Measurements from ENCODE around the gene DOCK4. TPM values are rescaled to one million over a fixed set of nuclear protein-coding genes. Genes with fewer than 3 reads are reported as not detected.

The DOCK4 gene
- total RNA-seq, 1 donor from 2014 or later, result 162 TPM

DNA sequence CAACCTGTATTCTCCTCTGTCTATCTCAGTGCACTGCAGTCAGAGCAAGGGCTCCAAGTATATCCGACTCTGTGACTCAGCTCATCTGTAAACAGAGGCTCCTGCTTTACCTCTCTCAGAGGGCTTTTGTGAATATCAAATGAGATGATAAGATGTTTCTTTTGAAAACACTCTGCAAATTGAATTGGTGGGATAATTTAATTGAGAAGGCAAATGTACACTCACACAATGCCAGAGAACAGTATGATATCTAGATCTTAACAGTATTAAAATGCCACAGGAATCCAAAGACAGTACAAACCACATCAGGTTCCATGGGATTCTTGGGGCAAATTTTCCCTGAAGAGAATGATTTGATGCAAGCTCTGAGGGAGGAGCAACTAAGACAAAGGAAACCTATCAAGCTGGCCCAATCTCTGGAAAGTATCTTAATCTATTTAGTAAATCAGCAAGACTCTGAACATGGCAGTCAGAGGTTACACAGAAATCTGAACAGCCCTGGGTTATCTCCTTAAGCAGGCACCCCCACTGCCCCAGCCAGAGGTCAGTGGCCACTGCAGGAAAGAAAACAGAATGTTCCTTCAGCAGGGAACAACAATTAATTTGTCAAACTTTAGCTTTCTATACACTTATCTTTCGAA is 45.9 kb downstream of the DOCK4 start:
- DNase-seq, result peak; percentile 71

GRCh38 chr7:112159351-112159750 is 46.8 kb downstream of the DOCK4 start:
- DNase-seq, result no peak

DNA sequence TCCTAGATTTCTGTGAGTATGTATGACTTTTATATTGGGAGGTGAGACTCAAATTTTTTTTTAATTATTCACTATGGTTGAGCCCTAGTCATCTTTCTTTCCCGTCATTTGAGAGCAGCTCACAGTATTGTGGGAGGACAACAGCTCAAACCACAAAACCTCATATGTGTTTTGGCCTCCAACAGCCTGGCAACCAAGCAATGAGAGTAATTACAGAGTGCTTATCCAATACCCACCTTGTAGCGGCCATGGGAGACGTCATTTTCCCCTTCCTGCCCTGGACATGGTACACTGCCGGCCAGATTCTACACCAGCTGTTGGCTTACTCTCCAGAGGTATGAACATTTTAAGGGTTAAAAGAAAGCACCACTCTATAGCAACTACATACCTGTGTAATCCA is 49.1 kb downstream of the DOCK4 start:
- no peak for DNase-seq

DNA sequence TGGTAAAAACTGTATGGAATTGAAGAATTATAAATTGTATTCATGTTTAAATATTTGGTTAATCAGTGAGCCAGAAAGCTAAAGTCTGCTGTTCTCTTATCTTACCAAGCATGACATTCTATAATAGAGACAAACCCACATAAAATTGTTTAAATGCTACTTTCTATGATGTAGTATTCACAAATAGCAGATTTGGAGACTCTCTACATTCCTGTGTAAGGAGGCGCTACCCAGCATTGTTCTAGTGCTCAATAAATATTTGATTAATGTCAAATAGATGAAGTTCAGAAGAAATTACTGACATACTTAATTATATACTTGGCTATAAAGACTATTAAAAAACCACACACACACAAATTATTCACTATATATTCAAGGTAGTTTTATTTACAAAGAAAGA is 49.8 kb downstream of the DOCK4 start:
- DNase-seq, result no peak

GRCh38 chr7:112154690-112155089 is 51.5 kb downstream of the DOCK4 start:
- DNase-seq, result no peak

- DNase-seq, result no peak
Measured at GRCh38 chr7:112152186-112152585, 54.0 kb downstream of the DOCK4 start.

DNA sequence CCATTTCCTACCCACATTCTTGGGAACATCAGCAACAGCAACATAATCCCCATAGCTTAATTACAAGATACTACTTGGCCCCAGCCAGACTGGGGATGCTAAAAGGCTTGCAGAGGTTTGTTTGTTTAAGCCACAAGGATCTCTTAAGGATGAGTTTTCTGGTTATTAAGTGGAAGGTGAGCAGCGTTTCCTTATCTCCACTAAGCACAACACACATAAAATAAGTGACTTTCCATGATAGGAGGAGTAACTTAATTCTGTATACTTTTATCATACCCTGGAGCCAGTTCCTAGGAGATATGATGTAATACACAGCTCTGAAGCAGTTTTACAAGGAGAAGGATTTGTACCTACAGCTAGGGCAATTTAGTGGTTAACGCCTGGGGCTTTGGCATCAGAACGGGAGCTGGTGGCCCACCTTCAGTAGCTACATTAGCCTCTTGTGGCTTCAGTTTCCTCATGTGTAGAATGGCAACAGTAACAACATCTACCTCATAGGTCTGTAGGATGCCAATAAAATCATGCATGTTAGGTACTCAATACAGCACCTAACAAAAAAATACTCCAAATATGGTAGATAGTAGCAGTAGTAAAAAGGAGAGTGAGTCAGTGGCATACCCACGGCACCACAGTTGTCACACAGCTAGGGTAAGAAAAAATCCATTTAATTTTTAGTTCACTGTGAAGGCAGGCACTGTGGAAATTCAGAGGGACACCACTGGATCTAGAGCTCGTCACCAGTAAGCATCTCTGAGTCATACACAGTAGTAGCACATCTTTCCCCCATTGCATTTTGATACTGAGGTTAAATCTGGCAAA is 55.2 kb downstream of the DOCK4 start:
- DNase-seq, result no peak

DNA sequence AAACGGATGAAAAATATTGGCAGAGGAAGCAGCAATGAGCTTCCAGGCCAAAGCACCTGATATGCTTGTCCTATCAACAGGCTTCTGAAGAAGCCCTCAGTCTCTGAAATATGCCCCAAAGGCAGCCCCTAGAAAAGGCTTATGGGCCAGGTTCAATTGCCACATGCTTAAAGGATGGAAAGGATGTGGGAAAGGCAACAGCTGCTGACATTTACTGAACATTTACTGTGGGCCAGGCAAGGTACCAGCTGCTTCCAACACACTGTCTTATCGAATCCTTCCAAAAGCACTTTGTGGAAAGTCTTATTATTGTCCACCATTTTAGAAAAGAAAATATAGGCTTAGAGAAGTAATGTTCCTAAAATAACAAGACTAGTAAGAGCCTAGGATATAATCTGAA is 56.5 kb downstream of the DOCK4 start:
- no peak for DNase-seq

DNA sequence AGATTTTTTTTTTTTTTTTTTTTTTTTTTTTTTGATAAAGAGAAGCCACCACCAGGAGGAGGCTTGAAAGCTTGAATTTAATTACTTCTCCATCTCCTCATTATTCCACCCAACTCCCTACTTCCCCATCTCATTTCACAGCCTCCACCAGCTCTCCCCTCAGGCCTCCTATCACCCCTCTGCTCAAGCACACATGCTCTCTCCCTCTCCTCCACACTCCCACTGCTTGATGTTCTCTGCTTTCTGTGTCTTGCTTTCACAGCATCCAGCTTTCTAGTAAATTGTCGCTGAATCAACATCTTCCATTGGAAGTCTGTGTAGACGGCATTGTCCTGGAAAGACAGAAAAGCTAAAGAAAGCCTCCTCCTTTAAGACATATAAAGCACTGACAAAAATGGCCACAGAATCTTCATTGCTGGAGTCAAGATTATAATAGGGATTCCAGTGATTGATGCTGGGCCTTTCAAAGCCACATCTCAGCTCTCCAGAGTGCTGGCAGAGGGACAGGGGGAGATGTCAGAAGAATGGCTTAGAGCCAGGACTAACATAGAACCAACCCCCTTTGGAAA is 58.3 kb downstream of the DOCK4 start:
- no peak for DNase-seq

DNA sequence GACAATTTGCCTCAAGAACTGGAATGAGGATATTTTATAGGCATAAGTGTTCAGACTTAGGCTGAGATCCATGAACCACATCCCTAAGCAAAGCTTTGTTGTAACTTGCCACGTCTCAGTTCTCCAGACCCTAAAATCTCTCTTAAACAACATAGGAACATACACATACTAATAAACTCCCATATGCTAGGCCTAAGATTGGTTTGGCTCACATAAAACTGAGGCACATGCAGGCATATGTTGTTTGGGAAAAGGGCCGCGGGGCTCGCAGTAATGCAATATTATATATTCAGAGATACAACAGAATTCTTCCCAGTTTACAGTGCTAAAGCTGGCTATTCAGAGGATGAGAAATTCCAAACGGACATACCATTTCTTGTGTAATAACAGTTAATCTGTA is 61.0 kb downstream of the DOCK4 start:
- DNase-seq, result no peak

DNA sequence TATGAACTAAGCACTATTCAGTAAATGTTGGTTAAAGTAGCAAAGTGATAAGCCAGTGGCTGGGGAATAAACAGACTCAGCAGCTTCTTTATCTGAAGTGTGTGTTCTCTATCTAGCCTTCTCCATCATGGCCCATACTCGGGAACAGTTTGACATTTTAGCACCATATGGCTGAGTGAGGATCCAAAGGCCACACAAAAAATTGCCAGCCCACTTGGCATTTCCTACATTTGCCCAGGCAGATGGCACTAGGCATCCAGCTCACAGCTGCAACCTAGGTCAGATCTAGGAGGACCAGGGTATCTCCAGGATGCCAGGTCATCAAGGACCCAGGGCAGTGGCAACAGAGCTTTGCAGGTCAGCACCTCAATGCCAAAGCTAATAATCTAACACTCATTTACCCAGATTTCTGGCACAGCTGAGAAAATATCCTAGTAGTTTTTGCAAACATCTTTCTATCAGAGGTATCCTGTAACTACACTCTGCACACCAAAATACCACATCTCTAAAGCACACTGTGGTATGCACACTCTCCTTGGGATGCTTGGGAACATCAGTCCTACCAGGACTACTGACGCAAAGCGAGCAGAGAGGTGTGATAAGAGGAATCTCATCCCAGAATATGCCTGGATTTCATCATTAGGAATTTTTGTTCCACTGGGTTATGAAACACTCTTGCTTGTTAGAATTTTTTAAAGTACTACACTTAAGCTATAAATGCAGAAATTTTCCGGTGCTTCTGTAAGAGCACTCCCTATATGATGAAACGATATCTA is 61.7 kb downstream of the DOCK4 start:
- DNase-seq, result no peak

DNA sequence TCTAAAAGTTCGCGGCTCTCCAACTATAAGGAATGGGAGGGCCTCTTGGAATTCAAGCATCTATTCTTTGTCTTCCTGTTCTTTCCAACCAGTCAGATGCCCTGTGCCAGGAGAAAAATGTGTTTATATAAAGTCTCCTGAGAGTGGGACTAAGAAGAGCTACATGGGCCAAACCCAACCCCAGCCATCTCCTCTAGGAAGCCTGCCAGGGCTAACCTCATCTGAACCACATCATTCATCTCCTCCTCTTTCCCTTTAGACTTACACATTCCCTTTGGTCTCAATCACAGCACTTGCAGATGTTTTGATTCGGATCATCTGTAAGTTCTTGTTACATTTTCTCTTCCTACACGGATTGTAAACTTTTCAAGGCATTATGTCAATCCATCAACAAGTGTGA is 62.6 kb downstream of the DOCK4 start:
- DNase-seq, result peak; percentile 37

- no peak for DNase-seq
Measured at GRCh38 chr7:112143136-112143535, 63.1 kb downstream of the DOCK4 start.

DNA sequence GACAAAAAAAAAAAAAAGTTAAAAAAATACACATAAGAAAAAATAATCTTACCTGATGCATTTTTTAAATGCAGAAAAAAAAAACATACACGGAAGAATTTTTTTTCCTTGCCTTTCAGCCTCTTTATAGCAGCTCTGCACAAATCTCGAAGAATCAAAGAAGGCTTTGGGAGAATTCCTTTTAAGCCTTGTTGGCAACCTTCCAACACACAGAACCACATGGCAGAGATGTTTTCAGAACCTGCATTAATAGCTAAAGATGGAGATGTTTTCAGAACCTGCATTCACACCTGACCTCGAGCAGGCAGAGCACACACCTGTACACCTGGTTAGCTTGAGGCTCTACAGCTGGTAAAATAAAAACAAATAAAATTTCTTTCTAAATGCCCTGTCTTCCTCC is 65.6 kb downstream of the DOCK4 start:
- peak; percentile 45 for DNase-seq

GRCh38 chr7:112138938-112139337 is 67.3 kb downstream of the DOCK4 start:
- DNase-seq, result no peak

GRCh38 chr7:112138325-112138852 is 67.8 kb downstream of the DOCK4 start:
- no peak for DNase-seq

DNA sequence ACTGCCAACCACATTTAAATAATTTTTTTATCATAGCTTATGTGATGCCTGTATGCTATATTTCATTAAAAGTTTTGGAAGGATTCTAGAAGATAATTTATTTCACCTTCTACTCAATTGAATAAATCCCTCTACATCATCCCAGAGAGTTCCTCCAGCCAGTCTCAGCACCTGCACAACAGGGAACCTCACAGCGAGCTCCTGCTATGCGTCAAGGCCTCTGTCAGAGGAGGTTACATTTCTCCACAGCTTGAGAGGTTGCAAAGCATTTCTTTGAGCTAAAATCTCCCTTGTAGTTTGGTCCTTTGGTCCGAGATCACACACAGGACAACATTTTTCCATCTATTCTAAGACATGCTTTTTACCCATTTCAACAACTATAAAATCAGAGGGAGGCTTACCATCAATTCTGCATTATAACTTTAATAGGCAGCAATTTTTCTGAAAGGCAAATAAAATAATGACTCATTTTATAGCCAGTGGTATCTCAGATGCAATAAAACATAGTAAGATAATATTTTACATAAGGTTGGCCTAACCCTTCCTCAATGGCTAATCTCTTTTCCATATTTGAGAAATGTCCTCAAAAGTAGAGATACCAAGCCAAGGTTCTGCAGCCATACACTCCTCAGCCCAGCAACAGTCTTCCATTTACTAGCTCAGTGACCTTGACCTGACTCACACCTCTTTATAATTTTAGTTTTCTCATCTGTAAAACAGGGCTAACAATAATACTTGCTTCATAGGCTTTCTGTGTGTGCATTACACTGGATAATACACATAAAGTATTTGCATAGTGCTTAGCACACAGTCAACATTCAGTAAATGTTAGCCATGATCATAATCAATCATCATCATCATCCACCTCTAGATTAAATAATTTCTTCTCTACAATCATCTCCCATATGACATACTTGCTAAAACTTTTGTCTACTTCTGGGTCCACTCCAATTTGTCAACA is 68.8 kb downstream of the DOCK4 start:
- DNase-seq, result no peak

DNA sequence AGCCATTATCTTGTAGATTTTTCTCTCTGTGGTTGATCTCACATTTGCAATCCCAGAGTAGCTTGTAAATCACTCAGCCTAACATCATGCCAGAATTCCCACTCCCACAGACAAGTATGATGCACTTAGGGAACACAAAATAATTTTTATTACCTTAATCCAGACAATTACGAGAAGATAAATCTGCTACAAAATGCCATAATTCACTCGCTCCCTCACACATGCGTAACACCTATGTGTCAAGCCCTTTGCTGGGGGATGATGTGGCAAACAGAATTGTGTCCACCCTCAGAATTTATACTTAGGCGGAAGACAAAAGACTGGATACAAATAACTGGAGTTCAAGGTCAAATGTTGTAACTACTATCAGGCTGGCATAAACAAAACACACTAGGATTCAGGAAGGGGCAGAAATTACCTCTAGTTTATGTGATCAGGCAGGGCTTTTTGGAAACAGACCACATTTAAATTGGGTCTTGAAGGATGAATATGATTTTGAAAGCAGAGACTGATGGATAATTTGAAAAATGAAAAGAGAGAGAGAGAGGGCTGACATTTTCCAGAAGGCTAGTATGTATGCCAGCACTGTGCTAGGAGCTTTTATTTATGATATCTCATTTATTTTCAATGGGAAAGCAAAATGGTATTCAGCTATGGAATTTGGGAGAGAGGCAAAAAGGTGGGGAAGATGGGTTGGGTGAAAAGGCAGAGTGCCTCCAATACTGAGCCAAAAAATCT is 69.8 kb downstream of the DOCK4 start:
- peak; percentile 31 for DNase-seq

GRCh38 chr7:112135815-112136214 is 70.4 kb downstream of the DOCK4 start:
- DNase-seq, result no peak

GRCh38 chr7:112134039-112134438 is 72.2 kb downstream of the DOCK4 start:
- DNase-seq, result no peak

DNA sequence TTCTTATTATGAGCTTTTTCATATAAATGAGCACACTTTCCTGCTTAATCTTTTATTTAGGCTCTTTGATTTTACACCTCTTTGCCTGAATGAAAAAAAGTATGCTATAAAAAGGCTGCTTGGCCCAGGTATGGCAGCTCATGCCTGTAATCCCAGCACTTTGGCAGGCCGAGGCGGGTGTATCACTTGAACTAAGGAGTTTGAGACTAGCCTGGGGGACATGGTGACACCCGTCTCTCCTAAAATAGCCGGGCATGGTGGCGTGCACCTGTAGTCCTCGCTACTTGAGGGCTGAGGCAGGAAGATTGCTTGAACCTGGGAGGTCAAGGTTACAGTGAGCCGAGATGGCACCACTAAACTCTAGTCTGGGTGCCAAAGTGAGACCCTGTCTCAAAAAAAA is 72.9 kb downstream of the DOCK4 start:
- no peak for DNase-seq

Data from dermis blood vessel endothelial cell (primary cell).